A549 (cell line): ENCODE data around the gene LRCH1. TPM values are rescaled to one million over a fixed set of nuclear protein-coding genes. Genes with fewer than 3 reads are reported as not detected.

Experiments used
- ATAC-seq, 2 experiments: fragments of 200-7000 bp in 1 of 2; fragments of >200 bp in 1 of 2; cut with Nextera tagmentation in 1 of 2; cut with Tn5 transposase in 1 of 2; 3 replicates each; pipeline versions ENCODE4 v1.8.0 to v1.9.1; 2018 to 2020; ENCODE audit warnings: mild to moderate bottlenecking in 1 of 2, moderate library complexity in 1 of 2
- CTCF ChIA-PET: fragments of 300-600 bp; sonication (Branson Sonifier 250); formaldehyde crosslinking; extraction: SDS; loops from one replicate; lab custom pipeline; 2021; ENCODE audit warnings: antibody characterized with exemption, inconsistent platforms; lab: Yijun Ruan, JAX
- POLR2A ChIA-PET: fragments of 350-600 bp; formaldehyde crosslinking; extraction: SDS; loops from one replicate; lab custom pipeline; 2021; ENCODE audit warnings: antibody characterized with exemption, inconsistent platforms; lab: Yijun Ruan, JAX
- DNase-seq, 2 experiments: peaks; one replicate each; pipeline versions ENCODE4 v3.0.0 to v3.0.0-alpha.2; 2011 to 2016; ENCODE audit warnings: low read depth in 1 of 2, low spot score in 1 of 2
- FAIRE-seq: peaks from 2 replicates; lab custom pipeline; 2011; peaks lifted over from hg19 to GRCh38; lab: Jason Lieb, UNC
- H3K27ac ChIP-seq, 2 experiments: fragments of >200 bp; sonication (Bioruptor Twin); formaldehyde crosslinking; 3 replicates each; pipeline ENCODE4 v1.5.1; 2016 to 2017
- H3K4me1 ChIP-seq: fragments of >200 bp; sonication (Bioruptor Twin); formaldehyde crosslinking; 3 replicates; pipeline ENCODE4 v1.6.1; 2016
- H3K4me2 ChIP-seq: fragments of >200 bp; sonication (Bioruptor Twin); formaldehyde crosslinking; 3 replicates; pipeline ENCODE4 v1.6.1; 2016
- H3K4me3 ChIP-seq: fragments of >200 bp; sonication (Bioruptor Twin); formaldehyde crosslinking; 3 replicates; pipeline ENCODE4 v1.5.1; 2016
- H3K9me3 ChIP-seq: fragments of >200 bp; sonication (Bioruptor Twin); formaldehyde crosslinking; 3 replicates; pipeline ENCODE4 v1.6.1; 2016
- BCL3 ChIP-seq: fragments of >200 bp; sonication (Bioruptor Twin); formaldehyde crosslinking; IDR thresholded peaks from 3 replicates; pipeline ENCODE4 v1.6.1; 2016
- BHLHE40 ChIP-seq: IDR thresholded peaks from 2 replicates; pipeline ENCODE4 v1.6.1; 2012; ENCODE audit warnings: low read depth, low read length, inconsistent platforms
- CHD4 ChIP-seq: fragments of 200-600 bp; sonication (generic); IDR thresholded peaks from 2 replicates; pipeline ENCODE4 v1.6.1; 2016; ENCODE audit warnings: antibody characterized with exemption, mild to moderate bottlenecking, borderline replicate concordance
- ELK1 ChIP-seq: fragments of 150-350 bp; IDR thresholded peaks from 2 replicates; pipeline ENCODE4 v1.6.1; 2014; ENCODE audit warnings: low read depth, mild to moderate bottlenecking, low read length
- FOSB ChIP-seq: fragments of 250-450 bp; sonication (Bioruptor Pico); IDR thresholded peaks from 2 replicates; pipeline ENCODE4 v1.5.0; 2020; ENCODE audit warnings: mild to moderate bottlenecking, moderate library complexity
- FOXS1 ChIP-seq: fragments of 250-450 bp; sonication (Bioruptor Pico); IDR thresholded peaks from 2 replicates; pipeline ENCODE4 v1.5.0; 2020; ENCODE audit warnings: mild to moderate bottlenecking, moderate library complexity
- HES2 ChIP-seq: fragments of >200 bp; sonication (Bioruptor Twin); formaldehyde crosslinking; IDR thresholded peaks from 2 replicates; pipeline ENCODE4 v1.6.1; 2016
- HOXA7 ChIP-seq: fragments of 250-450 bp; sonication (Bioruptor Pico); IDR thresholded peaks from 2 replicates; pipeline ENCODE4 v1.5.0; 2020; ENCODE audit warnings: mild to moderate bottlenecking, moderate library complexity
- HOXB13 ChIP-seq: fragments of 250-450 bp; sonication (Bioruptor Pico); IDR thresholded peaks from 2 replicates; pipeline ENCODE4 v1.5.0; 2020; ENCODE audit warnings: low read depth, mild to moderate bottlenecking, moderate library complexity
- MAZ ChIP-seq: fragments of 150-350 bp; IDR thresholded peaks from 2 replicates; pipeline ENCODE4 v1.6.1; 2014; ENCODE audit warnings: antibody characterized with exemption, low read depth, low read length, borderline replicate concordance
- NPAS2 ChIP-seq: fragments of 250-450 bp; sonication (Bioruptor Pico); IDR thresholded peaks from 2 replicates; pipeline ENCODE4 v1.8.0; 2022; ENCODE audit warnings: mild to moderate bottlenecking, moderate library complexity, borderline replicate concordance
- NR3C1 ChIP-seq: fragments of >200 bp; sonication (Bioruptor Twin); formaldehyde crosslinking; IDR thresholded peaks from 3 replicates; pipeline ENCODE4 v1.6.1; 2017
- PHF8 ChIP-seq: fragments of 200-600 bp; sonication (generic); IDR thresholded peaks from 2 replicates; pipeline ENCODE4 v1.6.1; 2016; ENCODE audit warnings: low read depth, mild to moderate bottlenecking, antibody characterized with exemption, moderate library complexity, borderline replicate concordance
- RFX5 ChIP-seq: fragments of 450-650 bp; IDR thresholded peaks from 2 replicates; pipeline ENCODE4 v1.7.1; 2014; ENCODE audit warnings: antibody characterized with exemption, mild to moderate bottlenecking, moderate library complexity
- TFCP2L1 ChIP-seq: fragments of 250-450 bp; sonication (Bioruptor Pico); IDR thresholded peaks from 2 replicates; pipeline ENCODE4 v1.5.0; 2021; ENCODE audit warnings: mild to moderate bottlenecking
- USF2 ChIP-seq: fragments of 450-650 bp; IDR thresholded peaks from 2 replicates; pipeline ENCODE4 v1.6.1; 2014; ENCODE audit warnings: antibody characterized with exemption
- ZNF302 ChIP-seq: fragments of 250-450 bp; sonication (Bioruptor Pico); IDR thresholded peaks from 2 replicates; pipeline ENCODE4 v1.9.0; 2021; ENCODE audit warnings: inconsistent platforms, mild to moderate bottlenecking, moderate library complexity
- ZSCAN20 ChIP-seq: fragments of 250-450 bp; sonication (Bioruptor Pico); IDR thresholded peaks from 2 replicates; pipeline ENCODE4 v1.8.0; 2022; ENCODE audit warnings: mild to moderate bottlenecking, moderate library complexity
- WGBS: methylation state at CpG from one replicate; pipeline ENCODE4 v1.1.6; 2017; ENCODE audit errors: missing lambda C conversion rate; 5-methylcytosine and 5-hydroxymethylcytosine counted together
- polyA plus RNA-seq, 4 experiments: library from polyadenylated mRNA; depleted of rRNA in 3 of 4; stranded (reverse); fragments of >200 nt; fragmentation: RNase III in 1 of 4; extraction: RNeasy Plus Mini Kit Qiagen cat#74134 plus additional on column Dnase treatment in 1 of 4; gene quantifications; 2 replicates in 3 of 4; 3 replicates in 1 of 4; pipeline ENCODE4 v1.2.3, GENCODE V29; 2011 to 2017

LRCH1 gene
- polyA plus RNA-seq, 2 of the 4 experiments (the other 2 are of a cell fraction), result 8.5 to 16.4 TPM

GRCh38 chr13:46609052-46609451 lies 56.1 kb downstream of the LRCH1 start:
- peaks cover 68% of the 10 kb centered on the region for H3K4me1 ChIP-seq
- TF ChIP-seq ZSCAN20 (CRISPR knock-in tag) (no peak), RFX5 (no peak), ELK1 (no peak), FOSB (no peak), HOXB13 (CRISPR knock-in tag) (no peak), MAZ (no peak)
- ChIA-PET POLR2A (no interaction called here), CTCF (interaction anchor here (1.0 to 1.4 kb wide), 3 partner anchors 14 to 57 kb away, joined by 3 to 5 read pairs (median 3); no protein-coding TSS in a partner anchor)
- no peak for ATAC-seq
- no peak for FAIRE-seq
- H3K4me2 ChIP-seq, result peak overlapping the region; percentile 88
- H3K27ac ChIP-seq, result peak overlapping the region; percentile 83 to 96
- H3K9me3 ChIP-seq, result no peaks in the 10 kb centered on the region
- WGBS, result 73% methylated on average over 4 of the region's 4 CpGs
- no peak overlapping the region for H3K4me3 ChIP-seq
- no peak for DNase-seq

GRCh38 chr13:46609726-46610125 lies 56.8 kb downstream of the LRCH1 start:
- Histone ChIP-seq H3K4me2 (peak overlapping the region; percentile 88; the same call in 1 of the 3 replicates), H3K4me1 (peaks cover 66% of the 10 kb centered on the region), H3K27ac (peak overlapping the region; percentile 83 to 96), H3K9me3 (no peaks in the 10 kb centered on the region), H3K4me3 (no peak overlapping the region)
- no peak for TF ChIP-seq ZNF302 (CRISPR knock-in tag)
- TF ChIP-seq FOXS1 (CRISPR knock-in tag), result no peak
- no peak for TF ChIP-seq PHF8
- CTCF ChIA-PET, result interaction anchor here (1.0 to 1.4 kb wide), 3 partner anchors 13 to 58 kb away, joined by 3 to 5 read pairs (median 3); no protein-coding TSS in a partner anchor
- 96% methylated on average over 6 of the region's 6 CpGs for WGBS
- no peak for FAIRE-seq
- ATAC-seq, result no peak
- DNase-seq, result no peak
- POLR2A ChIA-PET, result no interaction called here

GRCh38 chr13:46612267-46612666 lies 59.3 kb downstream of the LRCH1 start:
- ATAC-seq, result no peak
- H3K4me3 ChIP-seq, result no peak overlapping the region
- DNase-seq, result no peak
- no peak for TF ChIP-seq HOXA7 (CRISPR knock-in tag)
- no peak for TF ChIP-seq USF2
- no peak for TF ChIP-seq NR3C1
- no peak for TF ChIP-seq BHLHE40
- TF ChIP-seq CHD4, result no peak
- TF ChIP-seq NPAS2 (CRISPR knock-in tag), result no peak
- TF ChIP-seq FOSB, result no peak
- TF ChIP-seq HOXB13 (CRISPR knock-in tag), result no peak
- no peak for TF ChIP-seq HES2
- TF ChIP-seq TFCP2L1 (CRISPR knock-in tag), result no peak
- TF ChIP-seq RFX5, result no peak
- TF ChIP-seq BCL3, result no peak
- ChIA-PET CTCF (interaction anchor here (1.1 to 1.6 kb wide), 3 partner anchors 28 to 120 kb away, joined by 3 to 6 read pairs (median 3); no protein-coding TSS in a partner anchor), POLR2A (no interaction called here)
- H3K4me2 ChIP-seq, result no peak overlapping the region
- no peaks in the 10 kb centered on the region for H3K9me3 ChIP-seq
- WGBS, result 77% methylated on average over 3 of the region's 3 CpGs
- peaks cover 63% of the 10 kb centered on the region for H3K4me1 ChIP-seq
- FAIRE-seq, result no peak
- H3K27ac ChIP-seq, result 0 out of 6 replicates have a peak overlapping the region, but pooled peaks of 1 of the 2 experiments have one; percentile 52
